Brain pericyte (primary cell): ENCODE data around the gene ACSL6.

Experiments used
- DNase-seq: peaks from one replicate; pipeline ENCODE4 v3.0.0-alpha.2; 2012; ENCODE audit warnings: low read depth, low spot score

ACSL6 gene, protein sequence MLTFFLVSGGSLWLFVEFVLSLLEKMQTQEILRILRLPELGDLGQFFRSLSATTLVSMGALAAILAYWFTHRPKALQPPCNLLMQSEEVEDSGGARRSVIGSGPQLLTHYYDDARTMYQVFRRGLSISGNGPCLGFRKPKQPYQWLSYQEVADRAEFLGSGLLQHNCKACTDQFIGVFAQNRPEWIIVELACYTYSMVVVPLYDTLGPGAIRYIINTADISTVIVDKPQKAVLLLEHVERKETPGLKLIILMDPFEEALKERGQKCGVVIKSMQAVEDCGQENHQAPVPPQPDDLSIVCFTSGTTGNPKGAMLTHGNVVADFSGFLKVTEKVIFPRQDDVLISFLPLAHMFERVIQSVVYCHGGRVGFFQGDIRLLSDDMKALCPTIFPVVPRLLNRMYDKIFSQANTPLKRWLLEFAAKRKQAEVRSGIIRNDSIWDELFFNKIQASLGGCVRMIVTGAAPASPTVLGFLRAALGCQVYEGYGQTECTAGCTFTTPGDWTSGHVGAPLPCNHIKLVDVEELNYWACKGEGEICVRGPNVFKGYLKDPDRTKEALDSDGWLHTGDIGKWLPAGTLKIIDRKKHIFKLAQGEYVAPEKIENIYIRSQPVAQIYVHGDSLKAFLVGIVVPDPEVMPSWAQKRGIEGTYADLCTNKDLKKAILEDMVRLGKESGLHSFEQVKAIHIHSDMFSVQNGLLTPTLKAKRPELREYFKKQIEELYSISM

GRCh38 chr5:132011622-132012343, at the start of gene ACSL6:
Gene ACSL6 (minus strand): TSS chr5:132011658. CDS start chr5:132011553, 105 bp downstream.
- no peak for DNase-seq

GRCh38 chr5:132060501-132061161, 49.2 kb upstream of the ACSL6 start, which contains the start of gene IL3:
Gene IL3 (plus strand): TSS chr5:132060655. CDS start chr5:132060707, 52 bp downstream.
- no peak for DNase-seq

GRCh38 chr5:132059696-132060500, 48.4 kb upstream of the ACSL6 start:
- no peak for DNase-seq

- DNase-seq = no peak
Observed at GRCh38 chr5:132059043-132059695, 47.7 kb upstream of the ACSL6 start.

DNA sequence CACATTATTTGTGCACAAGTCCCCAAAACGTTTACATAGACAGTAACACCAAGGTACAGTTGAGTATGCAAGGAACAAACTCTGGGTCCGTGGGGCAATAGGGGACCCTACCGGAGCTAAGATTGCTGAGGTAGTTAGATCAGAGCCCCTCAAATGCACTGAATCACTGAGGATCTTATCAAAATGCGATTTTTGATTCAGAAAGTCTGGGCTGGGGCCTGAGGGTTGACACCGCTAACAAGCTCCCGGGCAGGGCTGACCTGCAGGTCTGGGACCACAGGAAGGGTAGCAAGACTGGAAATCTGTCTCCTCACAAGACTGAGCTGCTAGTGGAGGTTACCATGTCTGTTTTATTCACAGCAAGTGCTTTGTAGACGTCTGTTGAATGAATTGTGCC, 47.2 kb upstream of the ACSL6 start:
- DNase-seq = no peak

DNA sequence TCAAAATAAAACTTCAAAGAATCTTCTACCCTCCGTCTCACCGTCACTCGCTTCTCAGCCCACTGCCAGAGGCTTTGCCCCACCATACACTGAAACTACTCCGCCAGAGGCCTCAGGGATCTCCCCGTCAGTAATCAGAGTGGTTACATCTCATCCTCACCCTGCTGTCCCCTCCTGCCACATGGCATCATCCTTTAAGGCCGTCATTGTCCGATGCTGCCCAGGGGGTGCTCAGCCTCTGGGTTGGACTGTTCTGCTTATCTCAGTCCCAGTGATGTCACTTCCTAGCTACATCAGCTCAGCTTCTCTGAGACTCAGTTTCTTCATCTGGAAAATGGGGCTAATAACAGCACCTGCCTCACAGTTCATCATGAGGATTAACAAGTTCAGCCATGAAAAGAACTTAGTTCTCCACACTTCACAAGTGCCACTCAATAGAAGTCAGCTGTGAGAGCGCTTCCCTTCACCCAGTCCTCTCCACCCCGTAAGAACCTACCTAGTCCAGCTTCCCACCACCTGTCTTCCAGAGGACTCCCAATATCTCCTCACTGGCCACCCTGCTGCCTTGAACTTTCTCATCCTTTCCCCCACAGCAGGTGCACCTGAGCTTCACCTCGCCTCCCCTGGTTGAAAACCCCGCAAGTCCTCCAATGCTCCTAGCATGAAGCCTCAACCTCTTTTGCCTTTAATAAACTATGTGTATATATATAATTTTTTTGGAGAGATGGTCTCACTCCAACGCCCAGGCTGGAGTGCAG, 46.2 kb upstream of the ACSL6 start:
- no peak for DNase-seq

GRCh38 chr5:132056610-132057497, 45.4 kb upstream of the ACSL6 start:
- no peak for DNase-seq

GRCh38 chr5:132055808-132056609, 44.6 kb upstream of the ACSL6 start:
- no peak for DNase-seq

- no peak for DNase-seq
Observed at GRCh38 chr5:132055441-132055807, 44.0 kb upstream of the ACSL6 start.

DNA sequence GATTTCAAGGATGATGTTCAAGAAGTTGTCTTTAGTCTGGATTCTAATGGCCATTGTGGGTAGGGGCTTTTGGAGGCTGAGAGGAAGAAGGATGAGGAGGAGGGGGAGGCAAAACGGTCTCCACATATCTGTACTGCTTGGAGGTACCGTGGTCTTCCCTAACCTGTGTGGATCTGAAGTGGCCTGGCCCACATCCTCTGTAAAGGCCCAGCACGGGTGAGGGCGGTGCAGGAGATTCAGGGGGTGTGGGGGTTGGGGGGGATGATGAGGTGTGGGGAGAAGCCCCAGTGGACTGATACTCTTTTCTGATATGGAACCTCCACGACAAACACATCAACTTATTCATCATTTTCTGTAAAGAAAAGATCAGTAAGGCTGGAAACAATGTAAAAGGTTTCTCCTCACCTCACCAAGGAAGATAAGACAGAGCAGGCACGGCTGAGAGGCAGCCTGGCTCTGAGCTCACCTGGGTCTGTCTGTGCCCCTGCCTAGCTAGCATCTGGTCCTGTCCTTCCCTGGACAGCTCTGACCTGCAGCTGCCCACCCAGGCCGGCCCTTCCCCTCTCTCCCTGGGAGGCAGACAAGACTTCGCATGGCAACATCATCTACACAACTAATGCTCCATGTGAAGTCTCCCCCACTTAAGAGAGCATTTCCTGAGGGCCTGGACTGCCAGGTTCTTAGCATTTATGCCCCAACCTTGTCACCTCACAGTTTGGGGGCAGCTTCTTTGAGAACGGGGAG, 43.4 kb upstream of the ACSL6 start:
- no peak for DNase-seq

- DNase-seq = no peak
Observed at GRCh38 chr5:132054031-132054696, 42.7 kb upstream of the ACSL6 start.

DNA sequence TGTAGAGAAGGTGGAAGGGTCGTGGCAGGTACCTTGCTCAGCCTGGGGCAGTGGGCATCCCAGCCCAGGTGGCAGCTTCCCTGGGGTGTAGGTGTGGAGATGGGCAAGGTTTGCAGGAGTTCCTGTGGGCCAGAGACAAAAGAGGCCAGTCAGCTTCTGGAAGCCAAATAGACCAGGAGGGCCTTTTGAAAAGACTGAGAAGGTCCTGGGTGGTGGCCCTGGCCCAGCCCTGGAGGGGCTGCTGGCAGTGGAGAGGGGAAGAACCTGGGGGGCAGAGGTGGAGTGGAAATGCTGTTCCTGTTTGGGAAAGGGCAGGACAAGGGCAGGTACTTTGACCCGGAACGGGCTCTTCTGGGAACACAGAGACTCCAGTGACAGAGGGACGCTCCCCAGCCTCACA, 42.0 kb upstream of the ACSL6 start:
- DNase-seq = no peak

GRCh38 chr5:132052520-132052919, 41.1 kb upstream of the ACSL6 start:
- no peak for DNase-seq

DNA sequence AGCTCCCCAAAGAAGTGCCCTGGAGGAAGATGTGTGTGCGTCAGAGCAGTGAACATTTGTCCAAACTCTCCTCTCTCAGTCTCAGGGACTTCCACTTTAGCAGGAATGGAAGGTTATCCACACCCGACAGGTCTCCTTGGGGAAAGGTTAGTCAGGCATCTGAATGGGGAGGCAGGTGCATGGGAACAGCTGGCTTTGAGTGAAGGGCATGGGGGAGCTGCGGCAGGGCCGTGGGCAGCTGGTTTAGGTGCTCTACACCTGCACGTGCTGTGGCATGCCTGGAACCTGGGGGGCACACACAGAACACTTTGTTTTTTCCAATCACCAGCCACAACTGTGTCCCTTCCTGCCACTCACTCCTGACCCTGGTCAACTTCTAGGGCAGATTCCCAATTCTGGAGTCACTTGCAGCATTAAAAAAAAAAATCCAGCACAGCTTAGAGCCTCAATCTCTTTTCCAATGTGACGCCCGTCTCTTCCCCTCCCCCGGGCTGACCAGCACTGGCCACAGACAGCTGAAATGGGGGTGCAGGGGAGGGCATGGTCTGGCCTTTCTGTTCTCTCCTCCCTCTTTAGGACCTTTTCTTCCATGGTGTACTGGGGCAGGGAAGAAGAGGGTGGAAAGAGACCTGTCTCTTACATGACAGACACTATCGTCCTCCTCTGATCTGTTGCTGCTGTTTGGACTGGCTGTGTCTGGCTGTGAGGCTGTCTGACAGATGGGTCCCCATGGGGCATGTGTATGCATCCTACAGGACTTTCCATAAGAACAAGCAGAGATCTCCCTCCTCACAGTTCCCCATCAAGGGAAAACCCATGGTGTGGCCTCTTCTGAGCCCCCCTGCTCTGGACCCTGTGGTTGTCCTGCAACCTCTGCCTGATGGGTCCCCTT, 39.4 kb upstream of the ACSL6 start:
- no peak for DNase-seq

- no peak for DNase-seq
Observed at GRCh38 chr5:132050136-132050535, 38.7 kb upstream of the ACSL6 start.

DNA sequence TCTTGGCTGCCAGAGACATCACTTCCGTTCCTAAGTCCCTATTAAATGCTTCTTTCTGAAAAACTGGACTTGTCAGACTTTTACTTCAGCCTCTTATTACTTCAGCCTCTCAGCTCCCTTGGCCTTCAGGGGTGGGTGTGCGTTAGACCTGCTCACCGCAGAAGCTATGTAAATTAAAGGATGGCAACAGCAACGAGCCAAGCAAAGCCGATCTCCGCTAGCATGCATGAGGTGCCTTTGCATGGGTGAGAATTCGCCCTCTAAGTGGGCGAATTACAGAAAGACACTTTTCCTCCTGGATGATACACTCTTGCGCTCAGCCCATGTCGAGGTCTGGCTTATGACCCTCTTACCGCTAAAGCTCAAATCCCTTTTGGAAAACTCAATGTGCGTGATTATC, 38.1 kb upstream of the ACSL6 start:
- no peak for DNase-seq
